BLaER1 treated with 17β-estradiol and CSF1 and Interleukin-3, amounts not matched to agents 10 nM and 100 nM (cell line): ENCODE results near the gene NCCRP1.
A peak's percentile ranks its signal among the peaks of the same experiment; 100 is the strongest.

ENCODE experiments used
- H3K27ac ChIP-seq, 11 experiments: shearing (Covaris generic); formaldehyde crosslinking; 2 replicates each; pipeline ENCODE4 v1.8.1; 2022
- H3K27me3 ChIP-seq, 11 experiments: shearing (Covaris generic); formaldehyde crosslinking; 2 replicates each; pipeline ENCODE4 v1.8.1; 2022
- H3K36me3 ChIP-seq, 11 experiments: shearing (Covaris generic); formaldehyde crosslinking; 2 replicates each; pipeline ENCODE4 v1.8.1; 2022
- H3K4me1 ChIP-seq, 10 experiments: shearing (Covaris generic); formaldehyde crosslinking; 2 replicates each; pipeline ENCODE4 v1.8.1; 2022
- H3K4me2 ChIP-seq, 11 experiments: shearing (Covaris generic); formaldehyde crosslinking; 2 replicates each; pipeline ENCODE4 v1.8.1; 2022
- H3K4me3 ChIP-seq, 10 experiments: shearing (Covaris generic); formaldehyde crosslinking; 2 replicates each; pipeline ENCODE4 v1.8.1; 2022
- H3K9ac ChIP-seq, 11 experiments: shearing (Covaris generic); formaldehyde crosslinking; 2 replicates each; pipeline ENCODE4 v1.8.1; 2022
- H3K9me3 ChIP-seq, 11 experiments: shearing (Covaris generic); formaldehyde crosslinking; replicated peaks in 1 of 11; 2 replicates each; pipeline ENCODE4 v1.8.1; 2022
- H4K20me1 ChIP-seq, 11 experiments: shearing (Covaris generic); formaldehyde crosslinking; 2 replicates each; pipeline ENCODE4 v1.8.1; 2022
- Cebpa-rat ChIP-seq, 11 experiments: shearing (Covaris generic); IDR thresholded peaks; 2 replicates each; pipeline ENCODE4 v1.8.1; 2022

Gene NCCRP1

GRCh38 chr19:39167461-39168257 lies 29.1 kb upstream of the NCCRP1 start:
- H3K4me2 ChIP-seq = no peak overlapping the region
- H3K27me3 ChIP-seq = no peaks in the 10 kb centered on the region
- H3K4me3 ChIP-seq = no peak overlapping the region
- H4K20me1 ChIP-seq = peaks cover 0 to 98% (median 77%) of the 10 kb centered on the region in 11 experiments; a peak in 19 of 22 replicates
- no peaks in the 10 kb centered on the region for H3K9me3 ChIP-seq
- no peak overlapping the region for H3K9ac ChIP-seq
- peaks cover 14 to 51% (median 28%) of the 10 kb centered on the region in 11 experiments for H3K36me3 ChIP-seq
- TF ChIP-seq Cebpa-rat (IDR thresholded peaks at IDR 0.05) = no peak
- H3K27ac ChIP-seq = no peak overlapping the region
- peaks cover 0 to 24% (median 10%) of the 10 kb centered on the region in 10 experiments; a peak in 11 of 20 replicates for H3K4me1 ChIP-seq

- Histone ChIP-seq H3K4me2 (no peak overlapping the region), H3K36me3 (peaks cover 17 to 53% (median 33%) of the 10 kb centered on the region in 11 experiments), H3K9me3 (no peaks in the 10 kb centered on the region), H3K27me3 (no peaks in the 10 kb centered on the region), H3K9ac (no peak overlapping the region), H3K4me3 (no peak overlapping the region), H3K27ac (no peak overlapping the region), H3K4me1 (peaks cover 0 to 18% (median 6%) of the 10 kb centered on the region in 10 experiments; a peak in 8 of 20 replicates), H4K20me1 (peaks cover 0 to 98% (median 69%) of the 10 kb centered on the region in 11 experiments; a peak in 19 of 22 replicates)
- TF ChIP-seq Cebpa-rat (IDR thresholded peaks at IDR 0.05) = no peak
Measured at GRCh38 chr19:39168258-39169142, 28.3 kb upstream of the NCCRP1 start.

GRCh38 chr19:39169143-39169810 lies 27.5 kb upstream of the NCCRP1 start:
- no peak overlapping the region for H3K27ac ChIP-seq
- H3K4me1 ChIP-seq = peaks cover 0 to 18% (median 6%) of the 10 kb centered on the region in 10 experiments; a peak in 8 of 20 replicates
- no peaks in the 10 kb centered on the region for H3K27me3 ChIP-seq
- H3K9ac ChIP-seq = no peak overlapping the region
- TF ChIP-seq Cebpa-rat (IDR thresholded peaks at IDR 0.05) = no peak
- peaks cover 0 to 90% (median 61%) of the 10 kb centered on the region in 11 experiments; a peak in 19 of 22 replicates for H4K20me1 ChIP-seq
- no peaks in the 10 kb centered on the region for H3K9me3 ChIP-seq
- H3K36me3 ChIP-seq = peaks cover 17 to 59% (median 34%) of the 10 kb centered on the region in 11 experiments
- no peak overlapping the region for H3K4me2 ChIP-seq
- no peak overlapping the region for H3K4me3 ChIP-seq

GRCh38 chr19:39170386-39171231 lies 26.2 kb upstream of the NCCRP1 start:
- Histone ChIP-seq H3K36me3 (peaks cover 24 to 72% (median 47%) of the 10 kb centered on the region in 11 experiments), H3K27me3 (no peaks in the 10 kb centered on the region), H3K9me3 (no peaks in the 10 kb centered on the region), H3K9ac (peak overlapping the region in 1 of 11 experiments; percentile 22; a peak in 1 of 22 replicates), H3K27ac (no peak overlapping the region), H3K4me1 (peaks cover 0 to 15% (median 4%) of the 10 kb centered on the region in 10 experiments; a peak in 8 of 20 replicates), H3K4me3 (no peak overlapping the region), H4K20me1 (peaks cover 0 to 90% (median 51%) of the 10 kb centered on the region in 11 experiments; a peak in 18 of 22 replicates), H3K4me2 (no peak overlapping the region)
- no peak for TF ChIP-seq Cebpa-rat (IDR thresholded peaks at IDR 0.05)

- Histone ChIP-seq H3K9ac (peak overlapping the region in 3 of 11 experiments; percentile 22 to 24 (median 23); a peak in 3 of 22 replicates), H3K9me3 (no peaks in the 10 kb centered on the region), H3K4me1 (peaks cover 0 to 4% (median 0%) of the 10 kb centered on the region in 10 experiments; a peak in 3 of 20 replicates), H3K36me3 (peaks cover 36 to 84% (median 57%) of the 10 kb centered on the region in 11 experiments), H3K4me3 (no peak overlapping the region), H4K20me1 (peaks cover 0 to 90% (median 39%) of the 10 kb centered on the region in 11 experiments; a peak in 18 of 22 replicates), H3K4me2 (no peak overlapping the region), H3K27me3 (no peaks in the 10 kb centered on the region), H3K27ac (no peak overlapping the region)
- no peak for TF ChIP-seq Cebpa-rat (IDR thresholded peaks at IDR 0.05)
Measured at GRCh38 chr19:39171479-39172465, 25.0 kb upstream of the NCCRP1 start.

- no peaks in the 10 kb centered on the region for H3K27me3 ChIP-seq
- H3K4me1 ChIP-seq = peaks cover 0 to 5% (median 3%) of the 10 kb centered on the region in 10 experiments; a peak in 11 of 20 replicates
- H3K4me2 ChIP-seq = no peak overlapping the region
- H3K27ac ChIP-seq = no peak overlapping the region
- peaks cover 0 to 89% (median 28%) of the 10 kb centered on the region in 11 experiments; a peak in 18 of 22 replicates for H4K20me1 ChIP-seq
- no peak overlapping the region for H3K9ac ChIP-seq
- H3K36me3 ChIP-seq = peaks cover 47 to 95% (median 66%) of the 10 kb centered on the region in 11 experiments
- TF ChIP-seq Cebpa-rat (IDR thresholded peaks at IDR 0.05) = no peak
- no peaks in the 10 kb centered on the region for H3K9me3 ChIP-seq
- H3K4me3 ChIP-seq = no peak overlapping the region
Measured at GRCh38 chr19:39172700-39173501, 23.9 kb upstream of the NCCRP1 start.
